ENCODE data around the gene CTIF.
"Not testable (repeated sequence)": the region's sequence is repeated elsewhere in the genome, so short reads cannot be mapped to it uniquely, and the experiment has no call there.

The CTIF gene

DNA sequence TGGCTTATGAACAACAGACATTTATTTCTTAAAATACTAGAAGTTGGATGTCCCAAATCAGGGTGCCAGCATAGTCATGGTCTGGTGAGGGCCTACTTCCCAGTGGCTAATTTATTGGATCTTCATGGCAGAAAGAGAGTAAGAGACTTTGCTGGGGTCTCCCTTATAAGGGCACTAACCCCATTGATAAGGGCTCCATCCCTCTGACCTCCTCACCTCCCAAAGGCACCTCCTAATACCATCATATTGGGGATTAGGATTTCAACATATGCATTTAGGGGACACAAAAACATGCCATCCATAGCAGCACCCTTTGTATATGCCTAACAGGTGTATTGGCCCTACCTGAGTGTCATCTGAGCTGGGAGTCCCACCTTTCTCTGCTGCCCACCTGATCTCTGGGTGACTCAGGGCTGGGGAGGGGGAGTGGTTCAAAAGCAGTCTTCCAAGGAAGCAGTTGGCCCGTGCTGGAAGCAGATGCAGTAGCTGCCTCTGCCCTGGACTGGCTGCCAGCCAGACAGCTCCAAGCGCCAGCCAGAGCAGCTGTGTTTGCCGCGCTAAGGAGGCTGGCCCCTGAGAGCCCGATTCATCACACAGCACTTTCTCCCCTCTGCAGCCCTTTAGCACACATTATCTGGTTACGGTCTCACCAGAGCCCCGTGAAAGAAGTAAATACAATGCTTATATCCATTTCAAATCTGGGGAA, 327.4 kb downstream of the CTIF start:
- no peak for DNase-seq (ENCODE audit: low read depth in 2 of 2)

DNA sequence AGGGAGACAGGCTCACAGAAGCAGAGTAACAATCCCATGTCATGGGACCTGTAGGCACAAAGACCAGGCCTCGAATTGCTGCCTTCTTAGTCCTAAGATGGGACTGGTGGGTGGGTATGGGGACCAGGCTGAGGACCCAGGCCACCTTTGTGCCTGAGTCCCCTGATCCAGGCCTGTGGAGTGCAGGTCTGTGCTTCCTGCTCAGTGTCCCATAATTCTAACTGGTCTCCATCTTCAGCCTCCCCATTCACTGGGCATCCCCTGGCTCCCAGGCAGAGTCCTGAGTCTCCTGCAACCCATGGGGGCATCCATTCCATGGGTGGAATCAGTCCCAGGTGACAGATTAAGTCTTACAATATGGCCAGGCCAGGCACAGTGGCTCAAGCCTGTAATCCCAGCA, 328.0 kb downstream of the CTIF start:
- DNase-seq (ENCODE audit: low read depth in 2 of 2), result no peak

DNA sequence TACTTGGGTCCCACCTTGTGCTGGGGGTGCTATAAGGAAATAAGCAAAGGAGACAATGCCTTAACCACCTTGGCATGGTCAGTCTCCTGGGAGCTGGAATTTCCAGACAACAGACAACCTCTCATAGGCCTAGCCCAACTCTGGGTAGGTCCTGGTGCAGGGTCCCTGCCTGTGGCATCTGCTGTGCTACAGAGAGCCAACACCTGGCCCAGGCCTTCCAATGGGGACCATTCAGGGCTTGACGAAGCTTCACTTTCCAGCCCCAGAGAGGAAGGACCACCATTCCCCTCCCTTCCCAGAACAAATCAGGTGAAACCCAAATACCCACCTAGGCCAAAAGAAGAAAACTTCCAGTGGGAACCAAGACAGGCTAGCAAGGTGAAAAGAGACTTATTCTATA, 329.1 kb downstream of the CTIF start:
- no peak for DNase-seq (ENCODE audit: low read depth in 2 of 2)

DNA sequence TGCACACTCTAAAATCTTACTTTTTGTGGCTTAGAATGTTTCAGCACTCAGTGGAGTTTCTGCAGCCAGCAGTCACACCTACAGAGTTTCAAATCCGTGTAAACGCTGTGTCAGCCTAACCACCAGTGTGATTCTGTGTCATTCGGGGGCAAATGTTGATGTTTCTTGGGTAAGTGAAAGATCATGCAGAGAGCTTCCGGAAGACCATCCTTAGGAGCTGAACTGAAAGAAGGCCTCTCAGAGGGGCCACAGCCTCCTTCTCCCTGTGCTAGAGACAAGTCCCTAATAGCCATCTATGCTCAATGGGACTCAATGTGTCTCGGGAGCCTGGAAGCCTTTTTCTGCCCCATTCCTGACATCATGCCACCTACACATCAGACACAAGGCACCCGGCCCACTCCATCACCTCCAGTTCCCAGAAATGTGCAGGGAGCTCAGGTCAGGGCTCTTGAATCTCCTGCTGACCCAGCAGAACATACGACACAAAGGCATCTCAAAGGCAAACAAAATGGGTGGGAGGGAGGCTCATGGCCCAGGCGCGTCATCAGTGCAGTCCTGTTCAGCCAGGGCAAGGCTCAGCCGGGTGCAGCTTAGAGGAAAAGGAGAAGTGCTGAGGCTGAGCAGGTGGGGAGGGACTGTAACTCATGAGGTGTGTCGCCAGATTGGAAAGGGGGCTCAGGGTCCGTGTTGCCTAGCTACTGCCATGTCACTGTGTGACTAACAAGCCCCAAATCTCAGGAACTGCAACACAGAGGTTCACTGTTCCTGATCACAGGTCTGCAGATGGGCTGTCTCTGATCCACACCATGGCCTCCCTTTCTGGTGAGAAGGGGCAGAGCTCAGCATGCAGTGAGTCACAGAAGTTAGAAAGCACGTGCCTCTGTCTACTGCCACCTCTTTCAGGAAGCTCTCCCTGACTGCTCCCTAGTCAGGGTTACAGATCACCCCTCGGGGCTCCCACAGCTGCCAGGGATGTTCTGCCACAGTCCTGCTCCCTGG, 329.9 kb downstream of the CTIF start:
- DNase-seq (ENCODE audit: low read depth in 2 of 2), result peak; percentile 21 to 38

DNA sequence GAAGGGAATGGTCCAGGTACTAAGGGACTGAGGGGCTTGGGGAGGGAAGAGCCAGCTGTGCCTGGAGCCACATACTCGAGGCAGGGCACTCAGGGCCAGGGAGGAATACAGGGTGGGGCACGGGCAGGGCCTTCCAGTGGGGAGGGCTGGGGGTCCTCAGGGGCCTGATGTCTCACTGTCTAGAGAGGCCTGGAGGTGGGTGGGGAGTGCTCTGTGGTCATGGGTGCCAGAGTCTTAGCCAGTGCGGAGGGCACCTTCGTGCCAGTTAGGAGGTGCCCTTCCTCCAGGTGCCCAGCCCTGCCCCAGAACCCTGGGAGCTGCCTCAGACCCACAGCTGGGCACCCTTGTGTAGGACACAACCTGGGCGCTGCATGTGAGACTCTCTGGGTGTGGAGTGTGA, 330.8 kb downstream of the CTIF start:
- DNase-seq (ENCODE audit: low read depth in 2 of 2), result no peak

DNA sequence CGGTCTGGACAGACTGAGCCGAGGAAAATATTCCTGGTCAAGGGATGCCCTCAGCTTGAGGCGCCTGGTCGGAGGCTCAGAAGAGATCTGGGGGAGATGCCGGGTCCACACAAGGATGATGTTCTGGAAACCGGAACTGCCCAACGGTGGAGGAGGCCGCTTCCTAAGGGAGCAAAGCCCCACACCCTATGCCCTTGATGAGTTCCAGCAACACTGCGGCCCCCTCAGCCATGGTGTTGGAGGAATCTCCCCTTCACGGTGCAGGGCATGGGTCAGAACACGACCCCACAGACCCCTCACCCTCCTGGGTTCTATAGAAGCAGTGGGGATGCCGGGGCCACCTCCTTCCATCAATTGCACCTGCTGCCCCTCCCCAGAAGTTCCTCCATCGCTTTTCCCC, 332.1 kb downstream of the CTIF start:
- not testable (repeated sequence) for DNase-seq (ENCODE audit: low read depth in 2 of 2)

DNA sequence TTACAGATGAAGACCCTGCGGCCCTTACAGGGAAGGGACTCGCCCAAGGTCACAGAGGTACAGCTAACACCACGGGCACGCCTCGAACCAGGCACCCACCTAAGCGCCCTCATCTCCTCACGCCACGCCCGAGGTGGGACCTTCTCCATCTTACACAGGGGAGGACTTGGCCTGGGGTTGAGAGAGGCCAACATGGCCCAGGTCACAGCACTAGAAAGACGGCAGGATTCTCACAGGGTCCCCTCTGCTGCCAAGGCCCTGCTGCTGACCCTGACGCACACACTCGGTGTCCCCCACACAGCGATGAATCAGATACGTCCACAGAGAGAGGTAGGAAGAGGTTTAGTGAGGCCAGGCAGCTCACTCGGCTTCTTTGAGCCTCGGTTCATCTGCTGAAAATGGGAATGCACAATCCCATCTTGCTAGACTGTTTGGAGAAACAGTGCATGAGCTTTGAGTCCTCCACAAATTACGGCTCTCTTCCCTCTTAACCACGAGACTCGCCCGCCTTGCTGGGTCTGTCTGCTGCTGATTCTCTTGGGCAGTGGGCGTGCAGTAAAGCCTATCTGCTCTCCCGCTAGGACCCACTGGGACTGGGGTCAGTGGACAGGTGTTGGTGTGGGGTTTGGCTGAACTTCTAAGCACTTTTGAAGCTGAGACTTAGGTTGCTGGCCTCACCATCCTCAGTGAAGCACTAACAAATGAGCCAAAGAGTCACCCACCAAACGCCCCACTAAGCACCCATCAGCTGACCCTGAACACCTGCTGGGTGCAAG, 332.7 kb downstream of the CTIF start:
- no peak for DNase-seq (ENCODE audit: low read depth in 2 of 2)

DNA sequence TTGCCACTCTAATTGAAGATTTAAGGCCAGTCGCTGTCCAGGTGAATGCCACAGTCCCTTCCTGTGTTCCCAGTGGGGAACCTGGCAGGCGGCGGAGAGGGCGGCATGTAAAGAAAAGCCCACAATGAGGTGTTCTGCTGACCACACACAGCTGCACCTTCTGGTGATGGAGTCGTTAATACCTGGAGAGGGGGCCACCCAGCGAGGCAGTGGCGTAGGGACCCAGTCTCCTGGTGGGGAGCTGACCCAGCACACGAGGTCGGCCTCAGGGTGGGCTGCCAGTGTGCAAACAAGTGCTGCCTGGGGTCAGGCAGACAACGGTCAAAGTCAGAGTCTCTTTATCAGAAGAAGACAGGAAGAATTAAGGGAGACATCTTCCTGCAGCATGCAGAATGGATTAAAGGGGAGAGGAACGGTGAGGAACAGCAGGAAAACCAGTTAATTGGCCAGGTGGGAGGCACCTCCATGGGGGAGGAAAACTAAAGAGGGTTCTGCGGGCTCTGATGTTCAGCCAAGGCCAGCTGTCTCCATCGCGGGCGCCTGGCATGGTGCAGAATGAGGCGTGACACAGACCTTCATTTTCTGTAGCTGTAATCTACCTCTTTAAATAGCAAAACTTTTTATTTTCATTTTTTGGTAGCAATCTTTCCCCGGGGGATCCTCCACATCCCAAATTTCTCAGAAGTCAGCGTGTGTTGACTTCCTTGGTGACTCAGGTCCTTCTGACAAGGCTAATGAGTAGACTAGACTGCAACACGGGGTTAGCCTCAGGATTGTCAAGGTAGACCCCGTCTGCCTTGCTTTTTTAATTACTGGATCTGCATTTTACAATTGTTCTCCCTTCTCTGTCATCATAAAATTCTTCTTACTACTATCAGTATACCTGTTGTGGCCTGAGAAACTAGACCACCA, 333.7 kb downstream of the CTIF start:
- no peak for DNase-seq (ENCODE audit: low read depth in 2 of 2)

DNA sequence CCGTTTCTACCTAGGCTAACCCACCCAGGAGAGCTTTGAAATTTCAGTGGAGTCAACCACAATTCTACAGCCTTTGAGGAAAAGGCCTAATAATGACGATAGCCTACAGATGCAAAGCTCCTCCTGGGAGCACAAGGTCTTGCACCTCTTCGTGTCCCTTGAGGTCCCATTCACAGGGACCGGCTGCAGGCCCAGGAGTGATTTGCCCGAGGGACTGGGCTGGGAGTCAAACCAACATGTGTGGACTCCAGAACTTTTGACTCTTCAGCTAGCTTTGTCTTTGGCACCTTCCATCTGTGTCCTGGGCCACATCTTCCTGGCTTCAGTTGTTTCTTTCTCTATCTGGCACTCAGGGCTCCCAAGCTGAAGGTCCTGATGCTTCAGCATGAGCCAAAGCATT, 335.4 kb downstream of the CTIF start:
- no peak for DNase-seq (ENCODE audit: low read depth in 2 of 2)

DNA sequence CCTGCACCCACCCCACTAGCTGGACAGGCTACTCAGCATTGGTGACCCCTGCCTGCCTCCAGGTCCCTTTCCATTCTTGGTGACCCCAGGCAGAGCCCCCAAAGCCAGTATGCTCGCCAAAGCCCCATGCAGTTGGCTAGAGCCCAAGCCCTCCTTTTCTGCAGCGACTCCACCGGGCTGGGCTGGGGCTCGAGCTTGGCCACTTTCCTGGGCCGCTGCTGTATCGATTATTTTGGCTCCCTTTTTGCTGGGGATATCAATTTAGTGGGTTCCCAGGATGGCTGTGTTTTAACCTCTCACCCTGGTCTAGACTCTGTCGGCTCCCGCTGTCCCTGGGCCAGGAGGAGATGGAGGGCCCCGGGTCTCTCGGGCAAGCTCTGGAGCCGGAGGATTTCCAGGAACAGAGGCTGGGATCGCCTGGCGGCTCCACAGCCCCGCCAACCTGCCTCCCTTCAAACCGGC, 335.9 kb downstream of the CTIF start:
- DNase-seq (ENCODE audit: low read depth in 2 of 2), result no peak

DNA sequence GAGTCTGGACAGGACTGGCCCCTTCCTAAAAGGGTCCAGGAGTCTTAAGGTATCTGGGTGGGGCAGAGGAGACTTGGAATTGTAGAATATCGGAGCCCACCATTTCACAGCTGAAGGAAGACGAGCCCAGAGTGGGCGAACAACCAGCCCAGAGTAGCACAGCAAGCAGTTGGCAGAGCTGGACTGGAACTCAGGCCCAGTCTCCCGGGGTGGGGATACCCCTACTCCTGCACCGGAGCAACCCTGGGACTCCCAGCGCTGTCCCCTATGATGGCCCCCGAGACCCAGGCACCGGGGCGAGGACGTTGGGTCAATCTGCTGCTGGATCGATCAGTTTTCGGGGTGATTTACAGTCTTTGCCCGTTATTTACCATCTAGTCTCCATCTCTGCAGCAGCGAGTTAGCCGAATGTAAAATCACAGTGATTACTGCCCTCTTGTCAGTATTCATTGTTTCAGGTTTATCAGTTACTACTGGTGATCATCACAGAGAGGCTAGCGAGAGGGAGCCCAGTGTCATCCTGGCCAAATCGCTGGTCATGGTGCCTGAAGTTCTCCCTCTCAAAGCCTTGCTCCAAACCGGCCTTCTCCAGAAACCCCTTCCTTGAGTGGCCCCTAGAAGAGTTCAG, 336.6 kb downstream of the CTIF start:
- DNase-seq (ENCODE audit: low read depth in 2 of 2), result no peak

DNA sequence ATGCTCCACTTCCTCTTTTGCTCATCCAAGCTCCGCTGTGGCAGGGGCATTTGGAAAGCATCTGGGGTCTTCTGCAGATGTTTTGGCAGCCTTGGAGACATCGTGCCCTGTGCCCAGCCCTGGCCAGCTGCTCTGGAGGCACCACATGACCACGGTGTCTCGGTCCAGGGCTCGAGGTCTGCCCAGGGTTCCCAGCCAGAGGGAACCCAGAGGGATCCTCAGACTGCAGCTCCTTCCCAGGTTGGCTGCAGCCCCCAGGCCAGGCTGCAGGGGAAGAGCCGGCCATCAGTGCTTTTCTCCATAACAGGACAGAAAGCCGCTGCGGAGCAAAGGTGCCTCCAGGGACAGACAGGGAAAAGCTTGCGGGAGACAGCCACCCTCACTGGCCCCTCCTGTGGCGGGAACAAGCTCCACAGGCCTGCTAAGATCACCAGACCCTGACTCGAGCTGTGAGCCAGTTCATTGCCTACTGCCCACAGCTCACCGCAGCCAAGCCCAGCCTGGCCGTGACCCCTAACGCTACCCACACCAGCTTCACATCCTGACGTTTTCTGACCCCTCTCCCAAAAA, 337.2 kb downstream of the CTIF start:
- no peak for DNase-seq (ENCODE audit: low read depth in 2 of 2)

DNA sequence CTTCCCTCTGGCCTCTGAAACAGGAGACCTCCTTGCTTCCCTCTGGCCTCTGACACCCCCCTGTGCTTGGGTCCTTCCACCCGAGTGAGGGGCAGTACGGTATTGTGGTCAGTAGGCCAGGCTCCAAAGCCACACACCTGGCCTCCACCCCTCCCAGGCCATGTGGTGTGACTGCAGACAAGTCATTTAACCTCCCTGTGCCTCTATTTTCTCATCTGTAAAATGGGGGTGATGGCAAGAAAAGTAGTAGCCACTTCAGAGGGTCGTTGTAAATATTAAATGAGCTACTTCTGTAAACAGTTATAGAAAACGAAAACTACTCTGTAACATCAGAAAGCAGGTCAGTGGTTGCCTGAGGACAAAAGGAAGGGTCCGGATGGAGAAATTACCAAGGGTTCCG, 337.8 kb downstream of the CTIF start:
- no peak for DNase-seq (ENCODE audit: low read depth in 2 of 2)

DNA sequence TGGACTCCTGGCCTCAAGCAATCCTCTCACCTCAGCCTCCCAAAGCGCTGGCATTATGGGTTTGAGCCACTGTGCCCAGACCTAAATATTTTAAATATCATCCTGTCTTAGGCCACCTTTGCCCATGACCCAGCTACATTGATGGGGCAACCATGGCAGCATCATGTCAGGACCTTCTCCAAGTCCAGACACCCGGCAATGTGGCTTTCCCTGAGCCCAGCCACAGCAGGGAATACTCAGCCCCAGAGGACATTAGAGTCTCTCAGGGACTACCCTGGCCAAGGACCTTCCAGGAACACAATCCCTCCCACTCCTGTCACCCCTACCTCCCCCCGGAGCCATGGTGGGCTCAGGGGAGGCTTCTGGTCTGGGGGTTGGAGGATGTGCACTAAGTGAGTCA, 339.1 kb downstream of the CTIF start:
- DNase-seq (ENCODE audit: low read depth in 2 of 2), result no peak

DNA sequence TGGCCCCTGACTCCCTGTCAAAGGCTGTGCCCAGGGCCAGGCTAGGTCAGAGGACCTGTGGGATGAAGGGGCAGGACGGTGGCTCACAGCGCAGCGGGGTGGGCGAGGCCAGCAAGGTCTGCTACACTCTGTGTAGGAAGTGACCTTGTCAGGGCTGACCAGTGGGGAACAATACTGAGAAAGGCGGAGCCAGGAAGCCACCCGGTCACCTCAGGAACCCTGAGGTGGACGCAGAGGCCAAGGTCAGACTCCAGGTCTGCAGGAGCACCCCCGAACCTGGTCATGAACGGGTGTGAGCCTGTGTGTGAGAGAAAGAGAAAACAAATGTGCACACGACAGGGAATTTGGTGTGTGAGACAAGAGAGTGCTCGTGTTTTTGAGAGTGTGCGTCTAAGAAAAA, 339.6 kb downstream of the CTIF start:
- DNase-seq (ENCODE audit: low read depth in 2 of 2), result no peak

DNA sequence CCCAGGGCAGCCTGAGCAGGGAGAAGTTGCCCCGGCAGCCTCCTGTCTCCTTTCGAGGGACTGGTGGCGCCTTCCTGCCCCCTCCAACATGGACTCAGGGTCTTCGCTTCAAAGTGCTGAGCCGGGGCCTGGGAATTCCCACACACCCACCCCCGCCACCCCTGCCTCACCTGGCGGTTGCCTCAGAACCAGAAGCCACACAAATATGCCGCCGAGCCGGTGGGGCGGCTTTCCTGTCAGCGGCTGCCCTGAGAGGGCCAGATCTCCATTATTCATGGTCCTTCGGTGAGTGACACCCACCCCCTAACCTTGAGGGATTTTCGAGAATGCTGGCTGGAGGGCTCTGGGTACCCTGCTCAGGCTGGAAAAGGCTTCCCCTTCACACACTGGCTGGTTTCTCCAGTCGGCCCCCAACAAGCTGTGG, 340.2 kb downstream of the CTIF start:
- no peak for DNase-seq (ENCODE audit: low read depth in 2 of 2)

DNA sequence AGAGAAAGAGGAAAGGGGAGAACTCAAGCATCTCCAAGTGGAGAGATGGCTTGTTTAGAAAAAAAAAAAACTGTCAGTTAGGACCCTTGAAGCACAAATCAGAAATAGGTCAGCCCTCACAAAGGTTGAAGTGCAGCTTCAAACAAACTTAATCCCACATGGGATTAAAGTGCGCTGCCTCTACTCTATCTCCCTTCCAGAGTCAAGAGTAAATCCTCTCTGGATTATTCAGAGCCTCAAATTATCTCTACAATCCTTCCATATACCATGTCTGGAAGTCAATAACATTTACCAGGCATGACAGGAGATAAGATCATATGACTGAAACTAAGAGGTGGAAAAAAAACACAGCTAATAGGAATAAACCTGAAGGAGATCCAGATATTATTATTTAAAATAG, 342.1 kb downstream of the CTIF start:
- no peak for DNase-seq (ENCODE audit: low read depth in 2 of 2)

DNA sequence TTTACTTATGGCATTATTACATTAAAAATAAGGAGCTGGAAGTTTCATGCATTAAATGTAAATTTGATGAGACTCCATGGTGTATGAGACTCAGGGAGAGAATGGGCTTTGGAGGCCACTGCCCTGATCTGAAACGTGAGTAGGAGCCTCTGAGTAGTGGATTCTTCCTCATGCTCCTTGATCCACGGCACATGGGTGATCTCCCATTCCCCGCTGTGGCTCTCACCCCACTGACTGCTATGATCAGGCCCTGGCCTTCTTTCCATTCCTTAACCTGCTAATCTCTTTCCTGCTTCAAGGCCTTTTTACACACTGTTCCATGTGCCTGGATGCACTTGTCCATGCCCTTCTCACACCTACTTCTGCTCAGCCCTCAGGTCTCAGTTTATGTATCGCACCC, 343.5 kb downstream of the CTIF start:
- DNase-seq (ENCODE audit: low read depth in 2 of 2), result no peak

DNA sequence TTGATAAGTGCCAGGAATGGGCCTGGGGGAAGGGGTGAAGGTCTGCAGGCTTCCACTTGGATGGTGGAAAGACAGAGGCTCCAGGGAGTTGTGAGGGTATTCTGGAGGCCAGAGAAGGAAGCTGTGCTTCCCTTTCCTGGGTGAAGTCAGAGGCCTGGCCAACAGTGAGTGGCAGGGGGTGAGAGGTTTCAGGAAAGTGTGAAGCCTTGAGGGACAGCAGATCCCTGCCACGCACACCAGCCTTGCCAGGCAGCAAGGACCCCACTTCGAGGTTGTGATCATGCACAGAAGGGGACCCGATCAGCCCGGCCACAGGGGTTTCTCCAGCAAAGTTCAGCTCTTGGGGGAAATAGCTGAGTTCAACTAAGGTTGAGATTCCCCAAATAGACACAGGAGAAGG, 345.5 kb downstream of the CTIF start:
- no peak for DNase-seq (ENCODE audit: low read depth in 2 of 2)

DNA sequence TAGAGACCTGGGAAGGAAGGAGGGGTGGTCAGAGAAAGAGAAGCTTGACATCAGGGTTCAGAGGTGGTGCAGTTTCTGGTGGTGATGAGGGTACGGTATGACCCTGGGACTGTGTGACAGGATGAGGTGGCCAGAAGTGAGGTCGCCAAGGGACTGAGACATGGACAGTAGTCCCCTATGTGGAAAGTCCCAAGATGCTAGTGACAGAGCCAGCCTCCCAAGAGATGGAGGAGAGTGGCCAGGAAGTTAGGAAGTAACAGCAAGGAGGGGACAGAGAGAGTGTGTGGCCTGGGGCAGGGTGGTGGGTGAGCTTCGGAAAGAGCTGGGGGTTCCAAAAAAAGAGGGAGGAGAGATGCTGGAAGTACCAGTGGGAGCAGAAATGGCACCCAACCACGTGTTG, 345.9 kb downstream of the CTIF start:
- DNase-seq (ENCODE audit: low read depth in 2 of 2), result no peak

All from stimulated activated CD8-positive, alpha-beta memory T cell treated with anti-CD3 and anti-CD28 coated beads, Interleukin-7, amount 100 ng/mL, for 4 hours (primary cell).